ENCODE data around the gene NEO1.
A peak's percentile ranks its signal among the peaks of the same experiment; 100 is the strongest.

Gene NEO1, protein sequence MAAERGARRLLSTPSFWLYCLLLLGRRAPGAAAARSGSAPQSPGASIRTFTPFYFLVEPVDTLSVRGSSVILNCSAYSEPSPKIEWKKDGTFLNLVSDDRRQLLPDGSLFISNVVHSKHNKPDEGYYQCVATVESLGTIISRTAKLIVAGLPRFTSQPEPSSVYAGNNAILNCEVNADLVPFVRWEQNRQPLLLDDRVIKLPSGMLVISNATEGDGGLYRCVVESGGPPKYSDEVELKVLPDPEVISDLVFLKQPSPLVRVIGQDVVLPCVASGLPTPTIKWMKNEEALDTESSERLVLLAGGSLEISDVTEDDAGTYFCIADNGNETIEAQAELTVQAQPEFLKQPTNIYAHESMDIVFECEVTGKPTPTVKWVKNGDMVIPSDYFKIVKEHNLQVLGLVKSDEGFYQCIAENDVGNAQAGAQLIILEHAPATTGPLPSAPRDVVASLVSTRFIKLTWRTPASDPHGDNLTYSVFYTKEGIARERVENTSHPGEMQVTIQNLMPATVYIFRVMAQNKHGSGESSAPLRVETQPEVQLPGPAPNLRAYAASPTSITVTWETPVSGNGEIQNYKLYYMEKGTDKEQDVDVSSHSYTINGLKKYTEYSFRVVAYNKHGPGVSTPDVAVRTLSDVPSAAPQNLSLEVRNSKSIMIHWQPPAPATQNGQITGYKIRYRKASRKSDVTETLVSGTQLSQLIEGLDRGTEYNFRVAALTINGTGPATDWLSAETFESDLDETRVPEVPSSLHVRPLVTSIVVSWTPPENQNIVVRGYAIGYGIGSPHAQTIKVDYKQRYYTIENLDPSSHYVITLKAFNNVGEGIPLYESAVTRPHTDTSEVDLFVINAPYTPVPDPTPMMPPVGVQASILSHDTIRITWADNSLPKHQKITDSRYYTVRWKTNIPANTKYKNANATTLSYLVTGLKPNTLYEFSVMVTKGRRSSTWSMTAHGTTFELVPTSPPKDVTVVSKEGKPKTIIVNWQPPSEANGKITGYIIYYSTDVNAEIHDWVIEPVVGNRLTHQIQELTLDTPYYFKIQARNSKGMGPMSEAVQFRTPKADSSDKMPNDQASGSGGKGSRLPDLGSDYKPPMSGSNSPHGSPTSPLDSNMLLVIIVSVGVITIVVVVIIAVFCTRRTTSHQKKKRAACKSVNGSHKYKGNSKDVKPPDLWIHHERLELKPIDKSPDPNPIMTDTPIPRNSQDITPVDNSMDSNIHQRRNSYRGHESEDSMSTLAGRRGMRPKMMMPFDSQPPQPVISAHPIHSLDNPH (N-terminal part only)

GRCh38 chr15:73051807-73052652 lies at the start of gene NEO1:
NEO1 (plus strand) TSS chr15:73052463; CDS start chr15:73052676, 213 bp downstream.
- DNase-seq (ENCODE audit: low read depth in 2 of 2) = peak; percentile 58 to 68

DNA sequence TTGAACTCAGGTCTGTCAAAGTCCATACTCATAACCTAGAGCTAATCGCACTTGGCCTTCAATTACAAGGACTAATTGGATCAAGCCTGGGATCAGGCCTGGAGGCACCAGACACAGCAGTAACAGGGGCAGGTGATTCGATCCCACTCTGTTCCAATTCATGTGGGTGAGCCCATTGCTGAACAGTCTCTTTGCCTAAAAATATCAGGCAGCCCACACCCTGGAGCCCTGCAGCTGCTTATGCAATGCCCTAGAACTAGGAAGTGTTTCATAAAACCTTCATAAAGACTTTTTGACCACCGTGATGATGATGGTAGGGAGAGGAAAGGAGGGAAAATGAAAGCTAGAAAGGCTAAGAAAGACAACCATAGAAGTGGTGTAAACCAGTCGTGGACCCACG lies 47.8 kb upstream of the NEO1 start:
- no peak for DNase-seq (ENCODE audit: low read depth in 2 of 2)

- DNase-seq (ENCODE audit: low read depth in 2 of 2) = no peak
Observed at GRCh38 chr15:73005032-73005431, 47.2 kb upstream of the NEO1 start.

GRCh38 chr15:73005446-73005845 lies 46.8 kb upstream of the NEO1 start:
- DNase-seq (ENCODE audit: low read depth in 2 of 2) = no peak

GRCh38 chr15:73006523-73006922 lies 45.7 kb upstream of the NEO1 start:
- no peak for DNase-seq (ENCODE audit: low read depth in 2 of 2)

DNA sequence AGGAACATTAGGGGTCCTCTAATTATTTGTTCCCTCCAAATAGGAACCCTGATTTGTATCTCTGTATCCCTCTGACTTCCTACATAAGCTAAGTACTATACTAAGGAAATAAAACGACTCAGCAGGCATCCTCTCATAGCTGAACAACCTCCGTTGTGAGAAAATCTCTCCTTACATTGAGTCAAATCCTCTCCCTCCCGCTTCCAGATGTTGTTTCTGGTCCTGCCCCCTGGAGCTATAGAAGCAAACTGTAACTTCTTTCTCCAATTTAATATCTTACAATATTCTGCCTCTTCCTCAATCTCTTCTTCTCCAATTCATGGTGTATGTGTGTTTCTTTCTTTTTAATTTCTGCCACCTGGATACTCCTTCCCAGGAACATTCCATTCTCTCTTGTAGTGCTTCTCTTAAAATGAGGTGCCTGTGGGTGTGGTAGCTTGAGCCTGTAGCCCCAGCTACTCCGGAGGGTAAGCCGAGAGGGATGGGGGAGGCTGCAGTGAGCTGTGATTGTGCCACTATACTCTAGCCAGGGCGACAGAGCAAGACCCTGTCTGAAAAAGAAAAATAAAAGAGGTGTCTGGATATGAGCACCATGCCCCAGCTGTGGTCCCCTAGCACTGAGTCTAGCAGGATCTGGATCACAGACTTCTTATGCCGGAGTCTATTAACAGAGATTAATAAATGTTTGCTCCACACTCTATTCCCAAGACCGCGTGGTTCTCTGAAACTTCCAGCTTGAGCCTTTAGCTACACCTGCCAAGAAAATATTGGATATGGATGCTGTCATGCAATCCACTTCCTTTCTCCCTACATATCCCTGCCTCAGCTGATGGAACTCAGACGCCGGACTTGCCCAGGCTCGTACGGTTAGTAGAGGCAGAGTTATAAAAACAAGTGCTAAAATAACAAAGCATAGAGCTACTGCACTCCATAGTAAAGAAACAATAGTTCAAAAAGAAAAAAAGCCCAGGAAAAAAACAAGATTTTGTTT lies 42.9 kb upstream of the NEO1 start:
- DNase-seq (ENCODE audit: low read depth in 2 of 2) = no peak

GRCh38 chr15:73010154-73011152 lies 41.8 kb upstream of the NEO1 start:
- DNase-seq (ENCODE audit: low read depth in 2 of 2) = no peak

GRCh38 chr15:73014904-73015303 lies 37.4 kb upstream of the NEO1 start:
- no peak for DNase-seq (ENCODE audit: low read depth in 2 of 2)

GRCh38 chr15:73015493-73015892 lies 36.8 kb upstream of the NEO1 start:
- no peak for DNase-seq (ENCODE audit: low read depth in 2 of 2)

DNA sequence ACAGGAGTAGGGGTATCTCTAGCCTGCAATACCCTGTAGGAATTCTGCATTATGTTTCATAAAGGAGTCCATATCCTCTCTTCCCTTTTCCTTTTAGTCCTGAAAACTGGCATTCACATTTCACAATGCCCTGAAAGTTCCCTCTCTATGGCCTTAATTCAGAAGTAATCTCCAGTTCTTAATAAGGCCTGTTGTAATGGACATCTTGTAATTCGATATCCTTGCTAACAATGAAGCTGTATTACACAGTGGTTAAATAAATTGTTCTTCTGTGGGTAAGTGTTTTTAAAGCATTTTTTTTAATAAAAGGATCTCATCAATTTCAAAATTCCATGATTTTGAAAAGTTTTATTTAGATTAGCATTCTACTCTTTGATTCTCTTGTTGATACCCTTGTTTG lies 34.3 kb upstream of the NEO1 start:
- no peak for DNase-seq (ENCODE audit: low read depth in 2 of 2)

DNA sequence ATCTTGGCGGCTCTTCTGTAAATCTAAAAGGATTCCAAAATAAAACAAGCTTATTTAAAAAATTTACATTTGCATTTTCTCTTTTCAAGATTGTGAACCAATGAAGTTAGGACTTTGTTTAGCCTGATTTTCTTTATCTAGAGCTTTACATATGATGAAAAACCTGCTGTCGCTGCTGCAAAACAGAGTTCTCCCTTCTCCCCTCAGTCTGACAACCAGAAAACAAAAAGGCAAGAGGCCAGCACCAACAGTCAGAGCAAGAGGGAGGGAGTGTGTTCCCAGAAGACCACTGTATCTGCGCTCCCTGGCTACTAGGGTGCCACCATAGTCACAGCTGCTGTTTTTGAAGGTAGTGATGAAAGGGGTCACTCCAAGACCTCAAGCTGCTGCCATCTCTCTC lies 33.1 kb upstream of the NEO1 start:
- no peak for DNase-seq (ENCODE audit: low read depth in 2 of 2)

GRCh38 chr15:73019601-73020146 lies 32.6 kb upstream of the NEO1 start:
- DNase-seq (ENCODE audit: low read depth in 2 of 2) = no peak

- no peak for DNase-seq (ENCODE audit: low read depth in 2 of 2)
Observed at GRCh38 chr15:73021139-73021621, 31.1 kb upstream of the NEO1 start.

DNA sequence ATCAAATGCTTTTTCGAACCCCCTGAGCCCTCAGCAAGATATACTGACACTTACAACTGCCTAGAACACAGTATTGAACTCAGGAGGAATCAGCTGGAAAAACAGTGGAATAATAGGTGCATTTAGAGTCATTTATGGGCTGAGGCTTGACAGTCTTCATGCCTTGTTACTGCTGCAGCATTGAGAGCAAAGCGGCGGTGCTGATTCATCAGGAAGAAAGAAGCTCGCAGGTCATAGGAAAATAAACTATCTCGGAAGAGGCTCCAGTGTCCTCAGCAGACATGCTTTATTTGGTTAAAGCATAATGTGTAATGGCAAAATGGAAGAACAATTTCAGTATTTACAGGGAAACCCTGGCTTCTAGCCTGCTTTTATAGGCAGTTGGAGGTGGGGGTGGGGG lies 30.1 kb upstream of the NEO1 start:
- no peak for DNase-seq (ENCODE audit: low read depth in 2 of 2)

DNA sequence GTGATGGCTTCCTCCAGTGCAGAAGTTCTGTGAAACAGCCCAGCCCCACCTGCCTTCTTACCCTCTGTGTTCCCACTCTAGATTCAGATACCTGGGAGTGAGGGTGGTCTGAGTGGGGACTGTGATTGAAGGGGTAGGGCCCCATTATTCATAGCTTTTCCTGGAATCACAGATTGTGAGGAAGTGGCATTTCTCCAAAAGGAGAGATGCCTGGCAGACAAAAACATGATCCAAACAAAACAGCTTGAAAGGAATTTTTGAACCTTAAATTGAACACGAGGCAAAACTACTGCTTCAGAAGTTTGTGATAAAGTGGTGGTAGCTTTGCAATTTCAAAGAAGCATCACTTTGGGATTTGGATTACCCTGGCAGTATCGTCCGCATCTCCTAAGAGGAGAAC lies 29.2 kb upstream of the NEO1 start:
- DNase-seq (ENCODE audit: low read depth in 2 of 2) = no peak

DNA sequence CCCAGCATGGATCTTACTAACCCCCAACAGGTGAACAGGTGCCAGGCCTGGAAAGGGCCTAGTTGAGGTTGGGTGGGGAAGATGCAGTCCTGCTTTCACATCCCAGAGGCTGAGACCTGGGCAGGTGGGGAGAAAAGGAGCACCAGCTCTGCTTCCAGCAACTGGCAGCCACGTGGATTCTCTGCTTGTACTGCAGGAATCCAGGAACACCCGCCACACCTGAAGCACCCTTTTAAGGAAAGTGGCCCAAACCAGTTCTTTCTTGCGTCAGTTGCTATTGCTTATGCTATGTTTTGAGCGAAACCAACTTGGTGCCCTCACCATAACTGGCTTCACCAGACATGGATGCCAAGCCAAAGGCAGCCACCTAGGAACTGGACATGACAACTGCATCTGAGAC lies 28.1 kb upstream of the NEO1 start:
- DNase-seq (ENCODE audit: low read depth in 2 of 2) = no peak

DNA sequence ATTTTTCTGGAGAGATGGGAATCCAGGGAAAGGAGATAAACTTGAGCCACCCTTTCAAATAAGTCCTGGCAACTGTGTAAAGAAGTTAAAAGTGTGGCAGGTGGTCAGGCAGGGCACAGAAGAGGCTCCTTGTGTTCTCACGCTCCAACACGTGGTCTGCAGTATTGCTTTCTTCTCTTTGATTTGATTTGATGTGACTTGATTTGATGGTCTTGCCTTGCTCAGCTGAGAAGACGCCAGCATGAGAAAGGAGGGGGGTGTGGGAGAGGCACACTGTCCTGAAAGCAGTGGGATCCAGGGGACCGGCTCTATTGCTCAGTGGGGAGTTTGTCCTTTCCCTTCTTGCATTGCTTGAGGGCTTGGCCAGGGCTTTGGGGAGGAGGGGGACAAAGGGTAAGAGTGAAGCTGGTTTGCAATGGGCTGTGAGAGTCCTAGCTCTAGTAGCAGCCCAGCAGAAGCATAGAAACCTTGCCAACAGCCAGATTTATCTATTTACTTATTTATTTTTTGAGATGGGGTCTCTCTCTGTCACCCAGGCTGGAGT lies 25.7 kb upstream of the NEO1 start:
- DNase-seq (ENCODE audit: low read depth in 2 of 2) = no peak

DNA sequence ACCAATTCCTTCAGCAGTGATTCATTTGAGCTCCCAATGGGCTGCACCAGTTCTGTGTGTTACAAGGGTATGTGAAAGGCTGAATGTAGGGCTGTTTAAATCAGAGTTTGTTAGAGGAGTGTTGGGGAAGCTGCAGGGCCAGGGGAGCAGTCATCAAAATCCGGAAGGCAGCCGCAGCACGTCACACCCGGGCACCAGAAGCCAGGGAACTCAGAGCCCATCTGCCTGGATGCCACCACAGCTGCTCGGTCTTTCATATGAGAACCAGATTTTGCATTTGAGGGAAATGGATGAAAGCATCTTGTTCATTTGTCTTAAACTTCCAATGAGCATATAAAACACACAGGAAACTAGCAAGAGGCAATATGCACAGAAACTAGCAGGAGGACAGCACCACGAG lies 24.2 kb upstream of the NEO1 start:
- no peak for DNase-seq (ENCODE audit: low read depth in 2 of 2)
